ENCODE results near the gene DEPP1. TPM values are rescaled to one million over a fixed set of nuclear protein-coding genes. Genes with fewer than 3 reads are reported as not detected.
"Not testable (repeated sequence)": the region's sequence is repeated elsewhere in the genome, so short reads cannot be mapped to it uniquely, and the experiment has no call there.

Gene DEPP1
- 4.1 TPM for total RNA-seq

- DNase-seq (ENCODE audit: low spot score in 2 of 2) (peak in 1 of 2 donors; percentile 68), FAIRE-seq (no peak)
These were observed at the start of gene DEPP1 for GRCh38 chr10:44978570-44979280. Gene DEPP1, minus strand, starts transcription at chr10:44978809. Its CDS starts 779 bp downstream, at chr10:44978030.

GRCh38 chr10:45023426-45023825, 44.8 kb upstream of the DEPP1 start:
- FAIRE-seq: no peak
- DNase-seq (ENCODE audit: low spot score in 2 of 2): no peak

GRCh38 chr10:45015590-45015989, 37.0 kb upstream of the DEPP1 start:
- FAIRE-seq (no peak), DNase-seq (ENCODE audit: low spot score in 2 of 2) (no peak)

GRCh38 chr10:45014557-45014956, 35.9 kb upstream of the DEPP1 start:
- DNase-seq (ENCODE audit: low spot score in 2 of 2); FAIRE-seq: not testable (repeated sequence)

GRCh38 chr10:45008524-45009161, 30.0 kb upstream of the DEPP1 start:
- DNase-seq (ENCODE audit: low spot score in 2 of 2) (peak; percentile 54 to 61), FAIRE-seq (peak; percentile 92)

- DNase-seq (ENCODE audit: low spot score in 2 of 2) (no peak), FAIRE-seq (no peak)
These were observed 27.8 kb upstream of the DEPP1 start for GRCh38 chr10:45006276-45007030.

GRCh38 chr10:45005284-45005683, 26.7 kb upstream of the DEPP1 start:
- DNase-seq (ENCODE audit: low spot score in 2 of 2) (no peak), FAIRE-seq (no peak)

GRCh38 chr10:45004661-45005060, 26.1 kb upstream of the DEPP1 start:
- no peak for FAIRE-seq
- no peak for DNase-seq (ENCODE audit: low spot score in 2 of 2)

- no peak for FAIRE-seq
These were observed 24.9 kb upstream of the DEPP1 start for GRCh38 chr10:45003432-45004000.

GRCh38 chr10:45001381-45002148, 23.0 kb upstream of the DEPP1 start:
- peak in 1 of 2 donors; percentile 62 for DNase-seq (ENCODE audit: low spot score in 2 of 2)
- FAIRE-seq: no peak

More at GRCh38 chr10:45003432-45004000, 24.9 kb upstream of the DEPP1 start:
- no peak for DNase-seq (ENCODE audit: low spot score in 2 of 2)

GRCh38 chr10:45000752-45001380, 22.3 kb upstream of the DEPP1 start, which contains the start of gene ZNF22:
Gene ZNF22, plus strand, starts transcription at chr10:45000923. Its CDS starts 2,446 bp downstream, at chr10:45003369.
- DNase-seq (ENCODE audit: low spot score in 2 of 2) (peak; percentile 76 to 83), FAIRE-seq (no peak)

- FAIRE-seq (no peak), DNase-seq (ENCODE audit: low spot score in 2 of 2) (no peak)
These were observed 21.6 kb upstream of the DEPP1 start for GRCh38 chr10:45000138-45000751.

- FAIRE-seq (no peak), DNase-seq (ENCODE audit: low spot score in 2 of 2) (no peak)
These were observed 19.6 kb upstream of the DEPP1 start for GRCh38 chr10:44998146-44998631.

GRCh38 chr10:44997105-44997748, 18.6 kb upstream of the DEPP1 start:
- DNase-seq (ENCODE audit: low spot score in 2 of 2) (no peak), FAIRE-seq (no peak)

- FAIRE-seq (no peak), DNase-seq (ENCODE audit: low spot score in 2 of 2) (no peak)
These were observed 17.5 kb upstream of the DEPP1 start for GRCh38 chr10:44995914-44996669.

- FAIRE-seq: no peak
- DNase-seq (ENCODE audit: low spot score in 2 of 2): no peak
These were observed 16.9 kb upstream of the DEPP1 start for GRCh38 chr10:44995581-44995913.

GRCh38 chr10:44994752-44995530, 16.3 kb upstream of the DEPP1 start:
- FAIRE-seq: no peak

More at GRCh38 chr10:44994752-44995530, 16.3 kb upstream of the DEPP1 start:
- no peak for DNase-seq (ENCODE audit: low spot score in 2 of 2)

Measured in frontal cortex (tissue), 4 donors.